Transverse colon (tissue), 4 donors: ENCODE data around the gene ARHGAP23. TPM values are rescaled to one million over a fixed set of nuclear protein-coding genes. Genes with fewer than 3 reads are reported as not detected.

Source experiments
- DNase-seq: peaks from one replicate; pipeline ENCODE4 v3.0.0-alpha.2; 2019
- H3K27ac ChIP-seq, 4 donors: fragments of 200-600 bp; sonication (generic); 2 replicates each; pipeline ENCODE4 v1.5.1; 2016 to 2018; ENCODE audit warnings: inconsistent platforms in 4 of 4
- H3K27me3 ChIP-seq: fragments of 200-600 bp; sonication (generic); 2 replicates; pipeline ENCODE4 v1.5.1; 2017; ENCODE audit warnings: inconsistent platforms
- H3K36me3 ChIP-seq, 4 donors: fragments of 200-600 bp; sonication (generic); 2 replicates each; pipeline ENCODE4 v1.5.1; 2017 to 2019; ENCODE audit warnings: inconsistent platforms in 4 of 4
- H3K4me1 ChIP-seq, 4 donors: fragments of 200-600 bp; sonication (generic); 2 replicates each; pipeline ENCODE4 v1.5.1; 2017 to 2020; ENCODE audit warnings: inconsistent platforms in 4 of 4
- H3K4me3 ChIP-seq, 4 donors: fragments of 200-600 bp; sonication (generic); 1 replicate in 1 of 4; 2 replicates in 3 of 4; pipeline versions ENCODE4 v1.5.1 to v1.6.1; 2017 to 2019; ENCODE audit warnings: inconsistent platforms in 4 of 4
- H3K9me3 ChIP-seq, 2 donors: fragments of 200-600 bp; sonication (generic); 2 replicates each; pipeline ENCODE4 v1.5.1; 2017 to 2019; ENCODE audit warnings: inconsistent platforms in 2 of 2
- CTCF ChIP-seq, 5 experiments: fragments of 200-600 bp in 3 of 5; fragments of 450-650 bp in 2 of 5; sonication (generic) in 3 of 5; IDR thresholded peaks; 1 replicate in 2 of 5; 2 replicates in 3 of 5; pipeline ENCODE4 v1.5.1; 2016 to 2017; ENCODE audit warnings: antibody characterized with exemption in 5 of 5, inconsistent platforms in 3 of 5, mild to moderate bottlenecking in 2 of 5, moderate library complexity in 1 of 5
- EP300 ChIP-seq: sonication (generic); formaldehyde crosslinking; IDR thresholded peaks from one replicate; pipeline ENCODE4 v1.6.1; 2017; ENCODE audit warnings: antibody characterized with exemption, low read depth
- POLR2A ChIP-seq: fragments of 450-650 bp; IDR thresholded peaks from one replicate; pipeline ENCODE4 v1.6.1; 2016; ENCODE audit warnings: antibody characterized with exemption, mild to moderate bottlenecking, moderate library complexity
- POLR2AphosphoS5 ChIP-seq, 3 donors: sonication (generic); formaldehyde crosslinking; IDR thresholded peaks; one replicate each; pipeline ENCODE4 v1.6.1; 2016; ENCODE audit warnings: antibody characterized with exemption in 3 of 3
- WGBS, 2 donors: methylation state at CpG; one replicate each; pipeline ENCODE4 v1.1.5; 2018; ENCODE audit warnings: low coverage in 1 of 2; 5-methylcytosine and 5-hydroxymethylcytosine counted together
- in situ Hi-C, 4 donors: fragments of 200-750 bp; cut with MboI; loops; one replicate each; pipeline versions ENCODE4 v1.15.0 to v1.15.1; 2017; ENCODE audit warnings: low sequenced_read_pairs in 3 of 4, low pct_ligation_motif_present in 1 of 4, low pct_unique_long_range_greater_than_20kb in 1 of 4
- intact Hi-C: fragments of 100-400 bp; cut with DNase I; formaldehyde crosslinking; loops from one replicate; pipeline ENCODE4 v1.15.1; 2023; ENCODE audit warnings: low total_unique reads
- total RNA-seq, 4 donors: library from RNA; depleted of rRNA; stranded (reverse); fragments of >200 nt; gene quantifications; one replicate each; pipeline ENCODE4 v1.1.0, GENCODE V29; 2016

The ARHGAP23 gene
- total RNA-seq, 4 donors from 2014 or later, result 4.5 to 21.7 (median 17.0) TPM

- 89% methylated on average over 7 of the region's 7 CpGs; no CpG with 5 or more reads in 1 of the 2 donors for WGBS, 2 donors
- intact Hi-C loops, result no loop called here
Measured at GRCh38 chr17:38418062-38418692, 10.1 kb upstream of the ARHGAP23 start.

GRCh38 chr17:38418693-38419507, 9.4 kb upstream of the ARHGAP23 start:
- H3K4me1 ChIP-seq, result peaks cover 15 to 50% (median 27%) of the 10 kb centered on the region in 4 donors
- intact Hi-C loops (no loop called here), in situ Hi-C loops (loop anchor here in 1 of 4 donors (10.0 kb wide), 1 partner anchor 74 kb away; the partner anchor contains the start of gene GPR179)
- peak overlapping the region in 2 of 4 donors; percentile 19 to 79 for H3K27ac ChIP-seq
- TF ChIP-seq POLR2AphosphoS5 (IDR thresholded peaks at IDR 0.05), result no peak
- no peak for TF ChIP-seq CTCF (IDR thresholded peaks at IDR 0.05)
- no peak for TF ChIP-seq EP300
- H3K36me3 ChIP-seq, result no peaks in the 10 kb centered on the region
- 5% methylated on average over 44 of the region's 78 CpGs; no CpG with 5 or more reads in 1 of the 2 donors for WGBS, 2 donors
- no peak for DNase-seq
- H3K4me3 ChIP-seq, result peak overlapping the region; percentile 9 to 43 (median 32)
- peaks cover 69% of the 10 kb centered on the region for H3K27me3 ChIP-seq
- no peaks in the 10 kb centered on the region for H3K9me3 ChIP-seq

More at GRCh38 chr17:38418062-38418692, 10.1 kb upstream of the ARHGAP23 start:
- DNase-seq, result no peak
- H3K4me1 ChIP-seq, result peaks cover 15 to 50% (median 26%) of the 10 kb centered on the region in 4 donors
- H3K4me3 ChIP-seq, result no peak overlapping the region
- H3K27me3 ChIP-seq, result peaks cover 69% of the 10 kb centered on the region
- H3K36me3 ChIP-seq, result no peaks in the 10 kb centered on the region
- TF ChIP-seq CTCF (IDR thresholded peaks at IDR 0.05) (no peak), EP300 (no peak), POLR2A (no peak), POLR2AphosphoS5 (IDR thresholded peaks at IDR 0.05) (no peak)
- no peak overlapping the region for H3K27ac ChIP-seq
- in situ Hi-C loops, result loop anchor here in 1 of 4 donors (10.0 kb wide), 1 partner anchor 73 kb away; the partner anchor contains the start of gene GPR179
- H3K9me3 ChIP-seq, result no peaks in the 10 kb centered on the region

GRCh38 chr17:38419508-38419981, 8.7 kb upstream of the ARHGAP23 start:
- no peak for DNase-seq
- no peaks in the 10 kb centered on the region for H3K36me3 ChIP-seq
- H3K9me3 ChIP-seq, result no peaks in the 10 kb centered on the region
- H3K27me3 ChIP-seq, result peaks cover 69% of the 10 kb centered on the region
- peaks cover 14 to 50% (median 27%) of the 10 kb centered on the region in 4 donors for H3K4me1 ChIP-seq
- no peak for TF ChIP-seq POLR2AphosphoS5 (IDR thresholded peaks at IDR 0.05)
- TF ChIP-seq POLR2A, result no peak
- TF ChIP-seq EP300, result no peak
- TF ChIP-seq CTCF (IDR thresholded peaks at IDR 0.05), result no peak
- H3K4me3 ChIP-seq, result peak overlapping the region in 3 of 4 donors; percentile 31 to 43 (median 34)
- 17% methylated on average over 10 of the region's 10 CpGs; no CpG with 5 or more reads in 1 of the 2 donors for WGBS, 2 donors
- in situ Hi-C loops, result loop anchor here in 1 of 4 donors (10.0 kb wide), 1 partner anchor 75 kb away; the partner anchor contains the start of gene GPR179
- peak overlapping the region in 3 of 4 donors; percentile 73 to 79 (median 73) for H3K27ac ChIP-seq
- intact Hi-C loops, result no loop called here

- Histone ChIP-seq H3K36me3 (no peaks in the 10 kb centered on the region), H3K27ac (peak overlapping the region; percentile 59 to 79 (median 73)), H3K4me3 (no peak overlapping the region), H3K9me3 (no peaks in the 10 kb centered on the region), H3K27me3 (peaks cover 63% of the 10 kb centered on the region), H3K4me1 (peaks cover 6 to 43% (median 21%) of the 10 kb centered on the region in 4 donors)
- in situ Hi-C loops (no loop called here), intact Hi-C loops (loop anchor here (5.0 kb wide), 1 partner anchor 47 kb away; no protein-coding TSS in a partner anchor)
- WGBS, 2 donors, result 49% methylated on average over 6 of the region's 6 CpGs; no CpG with 5 or more reads in 1 of the 2 donors
- TF ChIP-seq POLR2AphosphoS5 (IDR thresholded peaks at IDR 0.05) (no peak), CTCF (IDR thresholded peaks at IDR 0.05) (no peak), EP300 (no peak)
- no peak for DNase-seq
Measured at GRCh38 chr17:38420518-38420917, 7.7 kb upstream of the ARHGAP23 start.
